Gastrocnemius medialis (tissue), 4 donors: ENCODE data around the gene ACVR1. TPM values are rescaled to one million over a fixed set of nuclear protein-coding genes. Genes with fewer than 3 reads are reported as not detected.

Experiments
- ATAC-seq, 2 donors: fragments of 150-250 bp; one replicate each; pipeline ENCODE4 v1.9.1; 2016
- DNase-seq, 2 donors: peaks; one replicate each; pipeline ENCODE4 v3.0.0-alpha.2; 2019
- H3K27ac ChIP-seq, 4 donors: fragments of 200-600 bp; sonication (generic); 1 replicate in 1 of 4; 2 replicates in 3 of 4; pipeline ENCODE4 v1.5.1; 2016 to 2018; ENCODE audit warnings: mild to moderate bottlenecking in 2 of 4, moderate library complexity in 1 of 4
- H3K27me3 ChIP-seq, 3 donors: fragments of 200-600 bp; sonication (generic) in 2 of 3; 1 replicate in 1 of 3; 2 replicates in 2 of 3; pipeline versions ENCODE4 v1.5.1 to v1.6.0; 2016 to 2019; ENCODE audit warnings: mild to moderate bottlenecking in 1 of 3, moderate library complexity in 1 of 3
- H3K36me3 ChIP-seq, 2 donors: fragments of 200-600 bp; sonication (generic) in 1 of 2; one replicate each; pipeline ENCODE4 v1.5.1; 2017 to 2018
- H3K4me1 ChIP-seq, 2 donors: fragments of 200-600 bp; sonication (generic) in 1 of 2; one replicate each; pipeline ENCODE4 v1.5.1; 2016 to 2017; ENCODE audit warnings: mild to moderate bottlenecking in 2 of 2
- H3K4me3 ChIP-seq, 4 donors: fragments of 200-600 bp; sonication (generic) in 3 of 4; 1 replicate in 1 of 4; 2 replicates in 3 of 4; pipeline ENCODE4 v1.5.1; 2016 to 2019; ENCODE audit warnings: mild to moderate bottlenecking in 2 of 4
- H3K9me3 ChIP-seq, 3 donors: fragments of 200-600 bp; sonication (generic) in 2 of 3; 1 replicate in 1 of 3; 2 replicates in 2 of 3; pipeline ENCODE4 v1.5.1; 2016 to 2019
- POLR2A ChIP-seq, 2 donors: fragments of 450-650 bp; IDR thresholded peaks; one replicate each; pipeline ENCODE4 v1.6.1; 2017; ENCODE audit warnings: antibody characterized with exemption in 2 of 2, mild to moderate bottlenecking in 2 of 2, moderate library complexity in 2 of 2
- in situ Hi-C, 4 donors: fragments of 200-750 bp; cut with MboI; loops; one replicate each; pipeline versions ENCODE4 v1.15.0 to v1.8.0; 2017; ENCODE audit warnings: low sequenced_read_pairs in 4 of 4
- intact Hi-C: fragments of 100-400 bp; cut with DNase I; formaldehyde crosslinking; loops from one replicate; pipeline ENCODE4 v1.15.1; 2023; ENCODE audit warnings: low total_unique reads
- total RNA-seq, 4 donors: library from RNA; depleted of rRNA; stranded (reverse); fragments of >200 nt; gene quantifications; one replicate each; pipeline versions ENCODE4 v1.1.0 to v1.2.3, GENCODE V29; 2016
- TF ChIP-seq, protein P1 (sequence below), 5 experiments: fragments of 450-650 bp in 3 of 5; fragments of 200-600 bp in 2 of 5; sonication (generic) in 2 of 5; IDR thresholded peaks in 4 of 5; conservative IDR thresholded peaks in 1 of 5; 1 replicate in 4 of 5; 2 replicates in 1 of 5; pipeline ENCODE4 v1.5.1; 2016 to 2019; ENCODE audit warnings: antibody characterized with exemption in 5 of 5, mild to moderate bottlenecking in 3 of 5, moderate library complexity in 3 of 5

ACVR1 gene
- total RNA-seq, 4 donors from 2014 or later = 10.8 to 18.4 (median 12.2) TPM

DNA sequence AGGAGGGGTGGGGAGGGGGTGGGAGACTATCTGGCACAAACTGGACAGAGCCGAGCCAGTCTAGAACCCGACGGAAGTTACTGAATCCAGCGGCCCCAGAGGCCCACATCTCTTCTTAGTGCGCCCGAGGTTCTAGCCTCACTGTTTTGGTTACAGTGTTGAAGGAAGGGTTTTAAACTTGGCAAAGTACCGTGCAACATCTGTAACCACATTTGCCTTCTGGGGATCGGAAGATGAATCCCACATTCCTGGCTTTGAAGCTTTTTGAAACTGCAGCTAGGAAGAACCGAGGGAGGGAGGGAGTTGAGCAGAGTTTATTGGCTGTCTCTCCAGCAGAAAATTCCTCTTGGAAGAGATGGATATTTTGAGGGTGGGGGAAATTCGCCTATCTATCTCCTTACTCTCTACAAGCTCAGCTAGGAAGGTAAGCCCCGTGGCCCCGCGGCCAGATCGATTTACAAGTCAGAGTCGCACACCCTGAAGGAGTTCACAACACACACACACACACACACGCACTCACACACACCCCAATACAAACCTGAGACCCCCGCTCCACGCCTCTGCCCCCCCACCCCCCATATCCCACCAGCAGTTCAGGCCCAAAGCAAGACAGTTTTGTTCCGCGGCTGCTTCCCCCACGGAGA, 1.0 kb downstream of the ACVR1 start:
- peak; percentile 7 to 9 for ATAC-seq
- peak in 1 of 2 donors; percentile 32 for DNase-seq
- no peaks in the 10 kb centered on the region for H3K9me3 ChIP-seq
- intact Hi-C loops = loop anchor here (10.0 kb wide), 1 partner anchor 1530 kb away; no protein-coding TSS in a partner anchor
- H3K4me3 ChIP-seq = peak overlapping the region; percentile 67 to 86 (median 68)
- peak overlapping the region; percentile 87 to 97 (median 96) for H3K27ac ChIP-seq
- H3K36me3 ChIP-seq = no peaks in the 10 kb centered on the region
- in situ Hi-C loops = loop anchor here (5.0 to 10.0 kb wide), 2 partner anchors 90 to 93 kb away; no protein-coding TSS in a partner anchor
- peak in 1 of 2 donors; percentile 15 for TF ChIP-seq POLR2A (IDR thresholded peaks at IDR 0.05)
- TF ChIP-seq, protein P1, sequence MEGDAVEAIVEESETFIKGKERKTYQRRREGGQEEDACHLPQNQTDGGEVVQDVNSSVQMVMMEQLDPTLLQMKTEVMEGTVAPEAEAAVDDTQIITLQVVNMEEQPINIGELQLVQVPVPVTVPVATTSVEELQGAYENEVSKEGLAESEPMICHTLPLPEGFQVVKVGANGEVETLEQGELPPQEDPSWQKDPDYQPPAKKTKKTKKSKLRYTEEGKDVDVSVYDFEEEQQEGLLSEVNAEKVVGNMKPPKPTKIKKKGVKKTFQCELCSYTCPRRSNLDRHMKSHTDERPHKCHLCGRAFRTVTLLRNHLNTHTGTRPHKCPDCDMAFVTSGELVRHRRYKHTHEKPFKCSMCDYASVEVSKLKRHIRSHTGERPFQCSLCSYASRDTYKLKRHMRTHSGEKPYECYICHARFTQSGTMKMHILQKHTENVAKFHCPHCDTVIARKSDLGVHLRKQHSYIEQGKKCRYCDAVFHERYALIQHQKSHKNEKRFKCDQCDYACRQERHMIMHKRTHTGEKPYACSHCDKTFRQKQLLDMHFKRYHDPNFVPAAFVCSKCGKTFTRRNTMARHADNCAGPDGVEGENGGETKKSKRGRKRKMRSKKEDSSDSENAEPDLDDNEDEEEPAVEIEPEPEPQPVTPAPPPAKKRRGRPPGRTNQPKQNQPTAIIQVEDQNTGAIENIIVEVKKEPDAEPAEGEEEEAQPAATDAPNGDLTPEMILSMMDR (IDR thresholded peaks at IDR 0.05 in 4 of 5, conservative IDR thresholded peaks at IDR 0.05 in 1 of 5) = no peak
- no peaks in the 10 kb centered on the region for H3K27me3 ChIP-seq
- peaks cover 45 to 49% of the 10 kb centered on the region in 2 donors for H3K4me1 ChIP-seq

- Histone ChIP-seq H3K36me3 (no peaks in the 10 kb centered on the region), H3K27ac (peak overlapping the region; percentile 87 to 97 (median 96)), H3K27me3 (no peaks in the 10 kb centered on the region), H3K4me3 (peak overlapping the region; percentile 67 to 86 (median 68)), H3K4me1 (peaks cover 49 to 50% of the 10 kb centered on the region in 2 donors), H3K9me3 (no peaks in the 10 kb centered on the region)
- TF ChIP-seq, protein P1 (IDR thresholded peaks at IDR 0.05 in 4 of 5, conservative IDR thresholded peaks at IDR 0.05 in 1 of 5) = no peak
- TF ChIP-seq POLR2A (IDR thresholded peaks at IDR 0.05) = no peak
- DNase-seq (no peak), ATAC-seq (no peak)
- intact Hi-C loops = loop anchor here (10.0 kb wide), 1 partner anchor 1530 kb away; no protein-coding TSS in a partner anchor
- in situ Hi-C loops = loop anchor here in 2 of 4 donors (5.0 to 10.0 kb wide), 2 partner anchors 90 to 92 kb away; no protein-coding TSS in a partner anchor
Measured at GRCh38 chr2:157874348-157874747, 1.8 kb downstream of the ACVR1 start.

- in situ Hi-C loops = loop anchor here in 2 of 4 donors (5.0 to 10.0 kb wide), 2 partner anchors 88 to 90 kb away; no protein-coding TSS in a partner anchor
- Histone ChIP-seq H3K4me1 (peaks cover 53 to 58% of the 10 kb centered on the region in 2 donors), H3K27ac (no peak overlapping the region)
Measured at GRCh38 chr2:157872791-157873190, 3.3 kb downstream of the ACVR1 start.

GRCh38 chr2:157871415-157871814, 4.7 kb downstream of the ACVR1 start:
- no peak for DNase-seq
- in situ Hi-C loops (loop anchor here in 2 of 4 donors (5.0 to 10.0 kb wide), 2 partner anchors 87 to 89 kb away; no protein-coding TSS in a partner anchor), intact Hi-C loops (loop anchor here (10.0 kb wide), 1 partner anchor 1527 kb away; no protein-coding TSS in a partner anchor)
- peaks cover 60 to 63% of the 10 kb centered on the region in 2 donors for H3K4me1 ChIP-seq
- H3K4me3 ChIP-seq = no peak overlapping the region
- ATAC-seq = no peak
- H3K36me3 ChIP-seq = no peaks in the 10 kb centered on the region
- TF ChIP-seq POLR2A (IDR thresholded peaks at IDR 0.05) = no peak
- TF ChIP-seq, protein P1 (IDR thresholded peaks at IDR 0.05 in 4 of 5, conservative IDR thresholded peaks at IDR 0.05 in 1 of 5) = no peak
- no peaks in the 10 kb centered on the region for H3K27me3 ChIP-seq
- no peak overlapping the region for H3K27ac ChIP-seq
- H3K9me3 ChIP-seq = no peaks in the 10 kb centered on the region

More at GRCh38 chr2:157872791-157873190, 3.3 kb downstream of the ACVR1 start:
- no peaks in the 10 kb centered on the region for H3K27me3 ChIP-seq
- ATAC-seq (no peak), DNase-seq (no peak)
- intact Hi-C loops = loop anchor here (10.0 kb wide), 1 partner anchor 1528 kb away; no protein-coding TSS in a partner anchor
- TF ChIP-seq, protein P1 (IDR thresholded peaks at IDR 0.05 in 4 of 5, conservative IDR thresholded peaks at IDR 0.05 in 1 of 5) = no peak
- H3K36me3 ChIP-seq = no peaks in the 10 kb centered on the region
- no peaks in the 10 kb centered on the region for H3K9me3 ChIP-seq
- no peak overlapping the region for H3K4me3 ChIP-seq
